DOHH2 (cell line): ENCODE results near the gene COL5A2.

Experiments
- CTCF ChIP-seq: fragments of 200-600 bp; sonication (generic); IDR thresholded peaks from one replicate; pipeline ENCODE4 v1.5.1; 2014; ENCODE audit warnings: antibody characterized with exemption, mild to moderate bottlenecking, low read depth, low read length; ENCODE audit not compliant: poor library complexity, severe bottlenecking
- EZH2phosphoT487 ChIP-seq: fragments of 200-600 bp; sonication (generic); IDR thresholded peaks from 2 replicates; pipeline ENCODE4 v1.6.1; 2017; ENCODE audit warnings: borderline replicate concordance, mild to moderate bottlenecking, antibody characterized with exemption, low read length, moderate library complexity, mixed read lengths

- TF ChIP-seq CTCF (no peak), EZH2phosphoT487 (no peak)
These were observed 32.2 kb downstream of the COL5A2 start for GRCh38 chr2:189147361-189147760.
